GM10248 (cell line): ENCODE measurements around the gene GRIA1.
"Not testable (repeated sequence)": the region's sequence is repeated elsewhere in the genome, so short reads cannot be mapped to it uniquely, and the experiment has no call there.

Experiments used
- CTCF ChIA-PET: fragments of 300-600 bp; sonication (Branson Sonifier 250); formaldehyde crosslinking; extraction: SDS; loops from one replicate; lab custom pipeline; 2021; ENCODE audit warnings: antibody characterized with exemption; lab: Yijun Ruan, JAX
- POLR2A ChIA-PET: fragments of 350-650 bp; sonication (Branson Sonifier 250); formaldehyde crosslinking; extraction: SDS; loops from one replicate; lab custom pipeline; 2020; ENCODE audit warnings: antibody characterized with exemption; lab: Yijun Ruan, JAX
- DNase-seq: peaks from one replicate; pipeline ENCODE4 v3.0.0; 2012; ENCODE audit errors: extremely low spot score
- CTCF ChIP-seq: IDR thresholded peaks from 2 replicates; pipeline ENCODE4 v1.5.1; 2012; ENCODE audit warnings: mild to moderate bottlenecking, low read depth; ENCODE audit errors: extremely low read depth, missing control alignments, control extremely low read depth

GRIA1 gene

GRCh38 chr5:153711755-153712154 is 221.3 kb downstream of the GRIA1 start:
- ChIA-PET CTCF (interaction anchor here (0.6 to 2.2 kb wide), 4 partner anchors 11 to 1109 kb away, joined by 3 to 7 read pairs (median 4); no protein-coding TSS in a partner anchor), POLR2A (no interaction called here)
- DNase-seq, result no peak
- no peak for TF ChIP-seq CTCF

- POLR2A ChIA-PET, result no interaction called here
These were observed 222.5 kb downstream of the GRIA1 start for GRCh38 chr5:153712946-153713345.

GRCh38 chr5:153713943-153714342 is 223.5 kb downstream of the GRIA1 start:
- no peak for TF ChIP-seq CTCF
- CTCF ChIA-PET, result interaction anchor here (0.9 to 1.6 kb wide), 3 partner anchors 8 to 45 kb away, joined by 3 read pairs; no protein-coding TSS in a partner anchor
- no peak for DNase-seq
- POLR2A ChIA-PET, result no interaction called here

More at GRCh38 chr5:153712946-153713345, 222.5 kb downstream of the GRIA1 start:
- CTCF ChIA-PET, result interaction anchor here (1.7 to 2.2 kb wide), 2 partner anchors 12 to 14 kb away, joined by 4 to 7 read pairs; no protein-coding TSS in a partner anchor
- TF ChIP-seq CTCF, result no peak
- no peak for DNase-seq

- CTCF ChIA-PET, result interaction anchor here (0.7 to 1.6 kb wide), 4 partner anchors 19 to 250 kb away, joined by 3 to 5 read pairs (median 3); no protein-coding TSS in a partner anchor
- POLR2A ChIA-PET, result no interaction called here
These were observed 224.3 kb downstream of the GRIA1 start for GRCh38 chr5:153714798-153715197.

GRCh38 chr5:153717287-153717686 is 226.8 kb downstream of the GRIA1 start:
- ChIA-PET CTCF (no interaction called here), POLR2A (no interaction called here)
- no peak for DNase-seq
- no peak for TF ChIP-seq CTCF

More at GRCh38 chr5:153714798-153715197, 224.3 kb downstream of the GRIA1 start:
- TF ChIP-seq CTCF, result no peak
- no peak for DNase-seq

- DNase-seq, result no peak
- CTCF ChIA-PET, result no interaction called here
- no peak for TF ChIP-seq CTCF
- POLR2A ChIA-PET, result no interaction called here
These were observed 228.2 kb downstream of the GRIA1 start for GRCh38 chr5:153718713-153719112.

GRCh38 chr5:153719324-153719723 is 228.9 kb downstream of the GRIA1 start:
- ChIA-PET POLR2A (no interaction called here), CTCF (no interaction called here)
- TF ChIP-seq CTCF, result no peak
- no peak for DNase-seq

- DNase-seq, POLR2A ChIA-PET: not testable (repeated sequence)
These were observed 232.6 kb downstream of the GRIA1 start for GRCh38 chr5:153723022-153723610.

More at GRCh38 chr5:153723022-153723610, 232.6 kb downstream of the GRIA1 start:
- CTCF ChIA-PET, result not testable (repeated sequence)
